K562 (cell line): Measurements from ENCODE around the gene NRXN3. TPM values are rescaled to one million over a fixed set of nuclear protein-coding genes. Genes with fewer than 3 reads are reported as not detected.

Experiments
- ATAC-seq: fragments of 200-7000 bp; cut with Tn5 transposase; 3 replicates; pipeline ENCODE4 v1.9.1; 2020; ENCODE audit warnings: moderate library complexity
- BruUV-seq: library from RNA; stranded (reverse); fragments of 400-500 nt; replicated peaks from 2 replicates; lab custom pipeline; 2021; lab: Mats Ljungman, UMichigan
- CTCF ChIA-PET: fragments of 300-600 bp; formaldehyde crosslinking; extraction: SDS; loops from one replicate; lab custom pipeline; 2021; ENCODE audit warnings: low intra/inter-chr PET ratio; lab: Yijun Ruan, JAX
- POLR2A ChIA-PET: fragments of 300-600, 350-650 bp; sonication (Branson Sonifier 250); formaldehyde crosslinking; extraction: SDS; loops from one replicate; lab custom pipeline; 2021; ENCODE audit warnings: antibody characterized with exemption, inconsistent platforms; lab: Yijun Ruan, JAX
- DNase-seq, 4 experiments: peaks; one replicate each; pipeline versions ENCODE4 v3.0.0 to v3.0.0-alpha.2; 2011 to 2018; ENCODE audit warnings: low spot score in 3 of 4, mixed read lengths in 3 of 4; ENCODE audit errors: extremely low read depth in 1 of 4
- FAIRE-seq: peaks from 2 replicates; lab custom pipeline; 2011; peaks lifted over from hg19 to GRCh38; lab: Jason Lieb, UNC
- H2AFZ ChIP-seq: 2 replicates; pipeline ENCODE4 v1.6.0; 2011; ENCODE audit warnings: low read depth, low read length, control low read depth, inconsistent platforms
- H3K27ac ChIP-seq: fragments of 200-600 bp; 3 replicates; pipeline ENCODE4 v1.8.0; 2011; ENCODE audit warnings: low read depth, mild to moderate bottlenecking, control low read depth, inconsistent platforms, low read length, moderate library complexity, mixed read lengths; ENCODE audit errors: extremely low read depth
- H3K27me3 ChIP-seq, 2 experiments: fragments of 300-600 bp in 1 of 2; 2 replicates in 1 of 2; 3 replicates in 1 of 2; pipeline versions ENCODE4 v1.6.0 to v1.8.0; 2011; ENCODE audit warnings: inconsistent platforms in 2 of 2, low read length in 2 of 2, mild to moderate bottlenecking in 1 of 2, mixed read lengths in 1 of 2, moderate library complexity in 1 of 2; ENCODE audit not compliant: control insufficient read depth in 2 of 2, insufficient read depth in 2 of 2
- H3K36me3 ChIP-seq: fragments of 300-600 bp; 3 replicates; pipeline ENCODE4 v1.8.0; 2011; ENCODE audit warnings: mild to moderate bottlenecking, low read length, inconsistent platforms; ENCODE audit not compliant: control insufficient read depth, insufficient read depth
- H3K4me1 ChIP-seq, 2 experiments: fragments of 200-600 bp in 1 of 2; replicated peaks in 1 of 2; 2 replicates in 1 of 2; 3 replicates in 1 of 2; pipeline versions ENCODE4 v1.5.1 to v1.8.0; 2011; ENCODE audit warnings: inconsistent platforms in 2 of 2, low read length in 2 of 2, mild to moderate bottlenecking in 1 of 2, mixed read lengths in 1 of 2, moderate library complexity in 1 of 2; ENCODE audit not compliant: control insufficient read depth in 2 of 2, insufficient read depth in 2 of 2
- H3K4me2 ChIP-seq: 2 replicates; pipeline ENCODE4 v1.6.1; 2011; ENCODE audit warnings: low read length, control low read depth, inconsistent platforms, mixed read lengths; ENCODE audit not compliant: insufficient read depth
- H3K4me3 ChIP-seq: fragments of 200-600 bp; sonication (generic), shearing (Covaris generic); 2 replicates; pipeline ENCODE4 v1.5.1; 2016; ENCODE audit warnings: control low read depth, inconsistent platforms
- H3K79me2 ChIP-seq: fragments of 200-600 bp; 3 replicates; pipeline ENCODE4 v1.8.0; 2011; ENCODE audit warnings: low read length, inconsistent platforms; ENCODE audit not compliant: control insufficient read depth, insufficient read depth
- H3K9ac ChIP-seq, 2 experiments: 2 replicates each; pipeline versions ENCODE4 v1.6.0 to v1.6.1; 2011; ENCODE audit warnings: low read depth in 2 of 2, low read length in 2 of 2, control low read depth in 1 of 2, inconsistent platforms in 1 of 2, mild to moderate bottlenecking in 1 of 2, mixed read lengths in 1 of 2; ENCODE audit not compliant: insufficient read depth in 1 of 2
- H3K9me1 ChIP-seq: one replicate; pipeline ENCODE4 v1.6.0; 2011; ENCODE audit warnings: inconsistent platforms, mild to moderate bottlenecking, low read length, moderate library complexity; ENCODE audit not compliant: control insufficient read depth, insufficient read depth
- H3K9me3 ChIP-seq: replicated peaks from 2 replicates; pipeline ENCODE4 v1.5.1; 2011; ENCODE audit warnings: low read depth, low read length, inconsistent platforms; ENCODE audit not compliant: control insufficient read depth, insufficient read depth
- H4K20me1 ChIP-seq: replicated peaks from 2 replicates; pipeline ENCODE4 v1.6.1; 2011; ENCODE audit warnings: low read length, inconsistent platforms, mixed read lengths; ENCODE audit not compliant: control insufficient read depth, insufficient read depth
- FOS ChIP-seq: IDR thresholded peaks from 3 replicates; pipeline ENCODE4 v1.6.1; 2011; ENCODE audit not compliant: insufficient read length; ENCODE audit errors: extremely low read depth
- HOXB6 ChIP-seq: fragments of 250-450 bp; sonication (Bioruptor Pico); IDR thresholded peaks from 2 replicates; pipeline ENCODE4 v1.5.1; 2022; ENCODE audit warnings: mild to moderate bottlenecking, borderline replicate concordance
- ILF3 ChIP-seq: fragments of 450-650 bp; IDR thresholded peaks from 2 replicates; pipeline ENCODE4 v1.6.1; 2018; ENCODE audit warnings: antibody characterized with exemption, mild to moderate bottlenecking, moderate library complexity, borderline replicate concordance
- KLF1 ChIP-seq: fragments of 450-650 bp; IDR thresholded peaks from 2 replicates; pipeline ENCODE4 v1.6.1; 2016; ENCODE audit warnings: missing genetic modification characterization, missing compliant biosample characterization
- MAFK ChIP-seq: IDR thresholded peaks from 2 replicates; pipeline ENCODE4 v1.6.1; 2011; ENCODE audit warnings: low read length, improper control_type of control experiment
- OTX1 ChIP-seq: fragments of 450-650 bp; formaldehyde crosslinking; IDR thresholded peaks from 2 replicates; pipeline ENCODE4 v1.4.0; 2022; ENCODE audit warnings: mild to moderate bottlenecking
- RAD51 ChIP-seq: fragments of 450-650 bp; IDR thresholded peaks from 2 replicates; pipeline ENCODE4 v1.7.1; 2016; ENCODE audit warnings: low read depth, mild to moderate bottlenecking, borderline replicate concordance
- ZNF561 ChIP-seq: fragments of 450-650 bp; formaldehyde crosslinking; conservative IDR thresholded peaks from 2 replicates; pipeline ENCODE4 v1.4.0; 2020; ENCODE audit warnings: mild to moderate bottlenecking, moderate library complexity
- in situ Hi-C: fragments of 300-500 bp; cut with MboI; formaldehyde crosslinking; loops from 4 replicates; pipeline ENCODE4 v1.15.0; 2018; ENCODE audit warnings: inconsistent platforms, mixed read lengths
- intact Hi-C: fragments of 100-400 bp; cut with micrococcal nuclease; formaldehyde crosslinking; loops from 2 replicates; pipeline ENCODE4 v1.14.2; 2022
- polyA plus RNA-seq, 8 experiments: library from polyadenylated mRNA; depleted of rRNA in 4 of 8; stranded (reverse) in 5 of 8; unstranded in 3 of 8; fragments of >200 nt; fragmentation: Nextera tagmentation in 2 of 8; fragmentation: Illumina TruSeq in 1 of 8; extraction: Ambion mirVana in 2 of 8; extraction: Trizol in 1 of 8; gene quantifications; 2 replicates each; pipeline versions ENCODE4 v1.2.1 to v1.2.3, GENCODE V29; 2011 to 2014; ENCODE audit warnings: inconsistent platforms in 1 of 8, missing spikeins in 1 of 8
- total RNA-seq, 7 experiments: library from RNA; depleted of rRNA in 6 of 7; stranded (reverse); fragments of >200 nt in 6 of 7; fragmentation: Illumina TruSeq in 2 of 7; extraction: Trizol in 2 of 7; gene quantifications; 2 replicates each; pipeline versions ENCODE4 v1.2.1 to v1.2.3, GENCODE V29; 2011 to 2021; ENCODE audit warnings: low replicate concordance in 1 of 7
- TF ChIP-seq, protein P1 (sequence below): fragments of 250-450 bp; sonication (Bioruptor Pico); IDR thresholded peaks from 2 replicates; pipeline ENCODE4 v1.8.0; 2021; ENCODE audit warnings: borderline replicate concordance, mild to moderate bottlenecking, moderate library complexity; ENCODE audit not compliant: poor library complexity, severe bottlenecking
- TF ChIP-seq, protein P2 (sequence below), 3 experiments: fragments of 200-800 bp in 1 of 3; fragments of 250-450 bp in 1 of 3; fragments of 450-650 bp in 1 of 3; sonication (Bioruptor Pico) in 1 of 3; sonication (Bioruptor generic) in 1 of 3; formaldehyde crosslinking in 1 of 3; IDR thresholded peaks; 2 replicates each; pipeline versions ENCODE4 v1.6.1 to v1.8.0; 2016 to 2022; ENCODE audit warnings: mild to moderate bottlenecking in 2 of 3, missing genetic modification characterization in 2 of 3, missing compliant biosample characterization in 1 of 3, moderate library complexity in 1 of 3
- TF ChIP-seq, protein P3 (sequence below): fragments of 450-650 bp; IDR thresholded peaks from 2 replicates; pipeline ENCODE4 v1.6.1; 2018; ENCODE audit not compliant: partially characterized antibody
- TF ChIP-seq, protein P4 (sequence below), 2 experiments: fragments of 450-650 bp; IDR thresholded peaks; 2 replicates each; pipeline ENCODE4 v1.6.1; 2016

NRXN3 gene
- total and polyA plus RNA-seq, 9 of the 15 experiments (the other 6 are each of a cell fraction or from before 2014, with no cell fraction given) = 0.09 TPM; not detected in 8

GRCh38 chr14:78633752-78634151 lies 463.6 kb downstream of the NRXN3 start:
- in situ Hi-C loops = no loop called here
- no peaks in the 10 kb centered on the region for H3K36me3 ChIP-seq
- H3K9me1 ChIP-seq = no peaks in the 10 kb centered on the region
- H3K4me3 ChIP-seq = no peak overlapping the region
- H3K9ac ChIP-seq = no peak overlapping the region
- no peaks in the 10 kb centered on the region for H3K27me3 ChIP-seq
- ChIA-PET POLR2A (no interaction called here), CTCF (no interaction called here)
- intact Hi-C loops = no loop called here
- no peak overlapping the region for H2AFZ ChIP-seq
- no peaks in the 10 kb centered on the region for H3K79me2 ChIP-seq
- DNase-seq (no peak), FAIRE-seq (no peak)
- TF ChIP-seq ILF3 (no peak), FOS (no peak), HOXB6 (CRISPR knock-in tag) (no peak), ZNF561 (CRISPR knock-in tag) (no peak), OTX1 (CRISPR knock-in tag) (no peak), RAD51 (no peak), MAFK (no peak), KLF1 (tag) (no peak)
- TF ChIP-seq, protein P1, sequence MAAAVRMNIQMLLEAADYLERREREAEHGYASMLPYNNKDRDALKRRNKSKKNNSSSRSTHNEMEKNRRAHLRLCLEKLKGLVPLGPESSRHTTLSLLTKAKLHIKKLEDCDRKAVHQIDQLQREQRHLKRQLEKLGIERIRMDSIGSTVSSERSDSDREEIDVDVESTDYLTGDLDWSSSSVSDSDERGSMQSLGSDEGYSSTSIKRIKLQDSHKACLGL (CRISPR knock-in tag) = no peak
- TF ChIP-seq, protein P2, sequence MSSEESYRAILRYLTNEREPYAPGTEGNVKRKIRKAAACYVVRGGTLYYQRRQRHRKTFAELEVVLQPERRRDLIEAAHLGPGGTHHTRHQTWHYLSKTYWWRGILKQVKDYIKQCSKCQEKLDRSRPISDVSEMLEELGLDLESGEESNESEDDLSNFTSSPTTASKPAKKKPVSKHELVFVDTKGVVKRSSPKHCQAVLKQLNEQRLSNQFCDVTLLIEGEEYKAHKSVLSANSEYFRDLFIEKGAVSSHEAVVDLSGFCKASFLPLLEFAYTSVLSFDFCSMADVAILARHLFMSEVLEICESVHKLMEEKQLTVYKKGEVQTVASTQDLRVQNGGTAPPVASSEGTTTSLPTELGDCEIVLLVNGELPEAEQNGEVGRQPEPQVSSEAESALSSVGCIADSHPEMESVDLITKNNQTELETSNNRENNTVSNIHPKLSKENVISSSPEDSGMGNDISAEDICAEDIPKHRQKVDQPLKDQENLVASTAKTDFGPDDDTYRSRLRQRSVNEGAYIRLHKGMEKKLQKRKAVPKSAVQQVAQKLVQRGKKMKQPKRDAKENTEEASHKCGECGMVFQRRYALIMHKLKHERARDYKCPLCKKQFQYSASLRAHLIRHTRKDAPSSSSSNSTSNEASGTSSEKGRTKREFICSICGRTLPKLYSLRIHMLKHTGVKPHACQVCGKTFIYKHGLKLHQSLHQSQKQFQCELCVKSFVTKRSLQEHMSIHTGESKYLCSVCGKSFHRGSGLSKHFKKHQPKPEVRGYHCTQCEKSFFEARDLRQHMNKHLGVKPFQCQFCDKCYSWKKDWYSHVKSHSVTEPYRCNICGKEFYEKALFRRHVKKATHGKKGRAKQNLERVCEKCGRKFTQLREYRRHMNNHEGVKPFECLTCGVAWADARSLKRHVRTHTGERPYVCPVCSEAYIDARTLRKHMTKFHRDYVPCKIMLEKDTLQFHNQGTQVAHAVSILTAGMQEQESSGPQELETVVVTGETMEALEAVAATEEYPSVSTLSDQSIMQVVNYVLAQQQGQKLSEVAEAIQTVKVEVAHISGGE (CRISPR knock-in tag; IDR thresholded peaks at IDR 0.05) = no peak
- TF ChIP-seq, protein P3, sequence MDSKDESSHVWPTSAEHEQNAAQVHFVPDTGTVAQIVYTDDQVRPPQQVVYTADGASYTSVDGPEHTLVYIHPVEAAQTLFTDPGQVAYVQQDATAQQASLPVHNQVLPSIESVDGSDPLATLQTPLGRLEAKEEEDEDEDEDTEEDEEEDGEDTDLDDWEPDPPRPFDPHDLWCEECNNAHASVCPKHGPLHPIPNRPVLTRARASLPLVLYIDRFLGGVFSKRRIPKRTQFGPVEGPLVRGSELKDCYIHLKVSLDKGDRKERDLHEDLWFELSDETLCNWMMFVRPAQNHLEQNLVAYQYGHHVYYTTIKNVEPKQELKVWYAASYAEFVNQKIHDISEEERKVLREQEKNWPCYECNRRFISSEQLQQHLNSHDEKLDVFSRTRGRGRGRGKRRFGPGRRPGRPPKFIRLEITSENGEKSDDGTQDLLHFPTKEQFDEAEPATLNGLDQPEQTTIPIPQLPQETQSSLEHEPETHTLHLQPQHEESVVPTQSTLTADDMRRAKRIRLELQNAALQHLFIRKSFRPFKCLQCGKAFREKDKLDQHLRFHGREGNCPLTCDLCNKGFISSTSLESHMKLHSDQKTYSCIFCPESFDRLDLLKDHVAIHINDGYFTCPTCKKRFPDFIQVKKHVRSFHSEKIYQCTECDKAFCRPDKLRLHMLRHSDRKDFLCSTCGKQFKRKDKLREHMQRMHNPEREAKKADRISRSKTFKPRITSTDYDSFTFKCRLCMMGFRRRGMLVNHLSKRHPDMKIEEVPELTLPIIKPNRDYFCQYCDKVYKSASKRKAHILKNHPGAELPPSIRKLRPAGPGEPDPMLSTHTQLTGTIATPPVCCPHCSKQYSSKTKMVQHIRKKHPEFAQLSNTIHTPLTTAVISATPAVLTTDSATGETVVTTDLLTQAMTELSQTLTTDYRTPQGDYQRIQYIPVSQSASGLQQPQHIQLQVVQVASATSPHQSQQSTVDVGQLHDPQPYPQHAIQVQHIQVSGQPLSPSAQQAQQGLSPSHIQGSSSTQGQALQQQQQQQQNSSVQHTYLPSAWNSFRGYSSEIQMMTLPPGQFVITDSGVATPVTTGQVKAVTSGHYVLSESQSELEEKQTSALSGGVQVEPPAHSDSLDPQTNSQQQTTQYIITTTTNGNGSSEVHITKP = no peak
- TF ChIP-seq, protein P4, sequence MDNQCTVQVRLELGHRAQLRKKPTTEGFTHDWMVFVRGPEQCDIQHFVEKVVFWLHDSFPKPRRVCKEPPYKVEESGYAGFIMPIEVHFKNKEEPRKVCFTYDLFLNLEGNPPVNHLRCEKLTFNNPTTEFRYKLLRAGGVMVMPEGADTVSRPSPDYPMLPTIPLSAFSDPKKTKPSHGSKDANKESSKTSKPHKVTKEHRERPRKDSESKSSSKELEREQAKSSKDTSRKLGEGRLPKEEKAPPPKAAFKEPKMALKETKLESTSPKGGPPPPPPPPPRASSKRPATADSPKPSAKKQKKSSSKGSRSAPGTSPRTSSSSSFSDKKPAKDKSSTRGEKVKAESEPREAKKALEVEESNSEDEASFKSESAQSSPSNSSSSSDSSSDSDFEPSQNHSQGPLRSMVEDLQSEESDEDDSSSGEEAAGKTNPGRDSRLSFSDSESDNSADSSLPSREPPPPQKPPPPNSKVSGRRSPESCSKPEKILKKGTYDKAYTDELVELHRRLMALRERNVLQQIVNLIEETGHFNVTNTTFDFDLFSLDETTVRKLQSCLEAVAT (IDR thresholded peaks at IDR 0.05) = no peak
- TF ChIP-seq, all 486 proteins: peak for 0
- no TSS peak for BruUV-seq
- Histone ChIP-seq H3K9me3 (no peaks in the 10 kb centered on the region), H4K20me1 (no peaks in the 10 kb centered on the region), H3K27ac (no peak overlapping the region), H3K4me2 (no peak overlapping the region), H3K4me1 (no peaks in the 10 kb centered on the region)
- no peak for ATAC-seq
